NCI-H2196 treated with DMSO at 0.1 percent for 48 hours (cell line): ENCODE measurements around the gene SLC40A1.
"Not testable (repeated sequence)": the region's sequence is repeated elsewhere in the genome, so short reads cannot be mapped to it uniquely, and the experiment has no call there.

Experiments used
- DNase-seq: peaks from one replicate; lab custom pipeline; 2025; ENCODE audit not compliant: unreplicated experiment; lab: John Stamatoyannopoulos, UW

SLC40A1 gene

GRCh38 chr2:189580658-189581353, at the start of gene SLC40A1:
SLC40A1 (minus strand) TSS chr2:189580786; CDS start chr2:189580460, 326 bp downstream.
- no peak for DNase-seq

- DNase-seq, result no peak
These were observed 49.2 kb upstream of the SLC40A1 start for GRCh38 chr2:189629531-189630453.

GRCh38 chr2:189628817-189629530, 48.4 kb upstream of the SLC40A1 start:
- DNase-seq, result no peak

- no peak for DNase-seq
These were observed 47.2 kb upstream of the SLC40A1 start for GRCh38 chr2:189627789-189628188.

- DNase-seq, result no peak
These were observed 45.0 kb upstream of the SLC40A1 start for GRCh38 chr2:189625636-189626035.

- DNase-seq, result no peak
These were observed 44.2 kb upstream of the SLC40A1 start for GRCh38 chr2:189624648-189625355.

GRCh38 chr2:189623049-189623448, 42.5 kb upstream of the SLC40A1 start:
- no peak for DNase-seq

- DNase-seq, result no peak
These were observed 41.2 kb upstream of the SLC40A1 start for GRCh38 chr2:189621781-189622180.

GRCh38 chr2:189618197-189618596, 37.6 kb upstream of the SLC40A1 start:
- no peak for DNase-seq

GRCh38 chr2:189614585-189614984, 34.0 kb upstream of the SLC40A1 start:
- DNase-seq, result no peak

GRCh38 chr2:189613650-189614420, 33.2 kb upstream of the SLC40A1 start:
- no peak for DNase-seq

GRCh38 chr2:189613077-189613636, 32.6 kb upstream of the SLC40A1 start:
- DNase-seq, result no peak

- no peak for DNase-seq
These were observed 30.1 kb upstream of the SLC40A1 start for GRCh38 chr2:189610700-189611099.

- no peak for DNase-seq
These were observed 29.3 kb upstream of the SLC40A1 start for GRCh38 chr2:189609853-189610252.

- no peak for DNase-seq
These were observed 28.8 kb upstream of the SLC40A1 start for GRCh38 chr2:189609423-189609816.

- DNase-seq, result no peak
These were observed 28.3 kb upstream of the SLC40A1 start for GRCh38 chr2:189608795-189609422.

- no peak for DNase-seq
These were observed 27.6 kb upstream of the SLC40A1 start for GRCh38 chr2:189608170-189608569.

GRCh38 chr2:189602233-189602632, 21.6 kb upstream of the SLC40A1 start:
- no peak for DNase-seq

GRCh38 chr2:189601652-189602051, 21.1 kb upstream of the SLC40A1 start:
- not testable (repeated sequence) for DNase-seq
